K562 (cell line): ENCODE data around the gene SNAPC2. TPM values are rescaled to one million over a fixed set of nuclear protein-coding genes. Genes with fewer than 3 reads are reported as not detected.

ENCODE experiments used
- CBX3 ChIP-seq, 2 experiments: IDR thresholded peaks; 1 replicate in 1 of 2; 2 replicates in 1 of 2; pipeline ENCODE4 v1.6.1; 2012; ENCODE audit warnings: inconsistent platforms in 2 of 2, low read length in 2 of 2, borderline replicate concordance in 1 of 2, control low read depth in 1 of 2
- CTBP1 ChIP-seq: fragments of 450-650 bp; IDR thresholded peaks from 2 replicates; pipeline ENCODE4 v1.6.1; 2016; ENCODE audit warnings: borderline replicate concordance
- DNMT1 ChIP-seq: fragments of 450-650 bp; IDR thresholded peaks from 2 replicates; pipeline ENCODE4 v1.6.1; 2016; ENCODE audit warnings: antibody characterized with exemption, mild to moderate bottlenecking
- ETS2 ChIP-seq: IDR thresholded peaks from 2 replicates; pipeline ENCODE4 v1.6.1; 2016; ENCODE audit warnings: borderline replicate concordance, missing genetic modification characterization, mild to moderate bottlenecking, moderate library complexity, missing compliant biosample characterization; ENCODE audit not compliant: poor library complexity, severe bottlenecking
- FOS ChIP-seq: IDR thresholded peaks from 3 replicates; pipeline ENCODE4 v1.6.1; 2011; ENCODE audit not compliant: insufficient read length; ENCODE audit errors: extremely low read depth
- FOXP1 ChIP-seq: sonication (generic); formaldehyde crosslinking; IDR thresholded peaks from 2 replicates; pipeline ENCODE4 v1.8.0; 2022; ENCODE audit warnings: mild to moderate bottlenecking, missing genetic modification reagents
- HNRNPUL1 ChIP-seq: fragments of 200-400 bp; formaldehyde crosslinking; IDR thresholded peaks from 2 replicates; pipeline ENCODE4 v1.6.1; 2017; ENCODE audit warnings: low read length
- ILF3 ChIP-seq: fragments of 450-650 bp; IDR thresholded peaks from 2 replicates; pipeline ENCODE4 v1.6.1; 2018; ENCODE audit warnings: antibody characterized with exemption, mild to moderate bottlenecking, moderate library complexity, borderline replicate concordance
- JUNB ChIP-seq: fragments of 450-650 bp; formaldehyde crosslinking; conservative IDR thresholded peaks from 2 replicates; pipeline ENCODE4 v1.4.0; 2020; ENCODE audit warnings: mild to moderate bottlenecking
- MECOM ChIP-seq: fragments of 250-450 bp; sonication (Bioruptor Pico); IDR thresholded peaks from 2 replicates; pipeline ENCODE4 v1.8.0; 2022; ENCODE audit warnings: inconsistent platforms
- NFE2 ChIP-seq: IDR thresholded peaks from 2 replicates; pipeline ENCODE4 v1.6.1; 2014; ENCODE audit warnings: antibody characterized with exemption, low read depth
- POLR2AphosphoS5 ChIP-seq: IDR thresholded peaks from 2 replicates; pipeline ENCODE4 v1.6.1; 2011; ENCODE audit warnings: mild to moderate bottlenecking, low read depth, low read length, moderate library complexity; ENCODE audit not compliant: control insufficient read depth, insufficient read depth
- RB1 ChIP-seq: fragments of 450-650 bp; IDR thresholded peaks from 2 replicates; pipeline ENCODE4 v1.6.1; 2017; ENCODE audit warnings: low read depth, mild to moderate bottlenecking
- UBTF ChIP-seq, 2 experiments: IDR thresholded peaks; 2 replicates each; pipeline ENCODE4 v1.6.1; 2012; ENCODE audit warnings: improper control_type of control experiment in 2 of 2, low read depth in 2 of 2, low read length in 2 of 2, borderline replicate concordance in 1 of 2
- ZFP91 ChIP-seq: sonication (generic); formaldehyde crosslinking; IDR thresholded peaks from 2 replicates; pipeline ENCODE4 v1.8.0; 2022; ENCODE audit warnings: mild to moderate bottlenecking, missing genetic modification reagents
- ZNF282 ChIP-seq: sonication (generic); formaldehyde crosslinking; IDR thresholded peaks from 2 replicates; pipeline ENCODE4 v1.8.1; 2023; ENCODE audit warnings: missing genetic modification reagents
- polyA plus RNA-seq, 8 experiments: library from polyadenylated mRNA; depleted of rRNA in 4 of 8; stranded (reverse) in 5 of 8; unstranded in 3 of 8; fragments of >200 nt; fragmentation: Nextera tagmentation in 2 of 8; fragmentation: Illumina TruSeq in 1 of 8; extraction: Ambion mirVana in 2 of 8; extraction: Trizol in 1 of 8; gene quantifications; 2 replicates each; pipeline versions ENCODE4 v1.2.1 to v1.2.3, GENCODE V29; 2011 to 2014; ENCODE audit warnings: inconsistent platforms in 1 of 8, missing spikeins in 1 of 8
- total RNA-seq, 7 experiments: library from RNA; depleted of rRNA in 6 of 7; stranded (reverse); fragments of >200 nt in 6 of 7; fragmentation: Illumina TruSeq in 2 of 7; extraction: Trizol in 2 of 7; gene quantifications; 2 replicates each; pipeline versions ENCODE4 v1.2.1 to v1.2.3, GENCODE V29; 2011 to 2021; ENCODE audit warnings: low replicate concordance in 1 of 7
- TF ChIP-seq, protein P1 (sequence below): IDR thresholded peaks from 3 replicates; pipeline ENCODE4 v1.6.1; 2011; ENCODE audit warnings: borderline replicate concordance, mild to moderate bottlenecking, moderate library complexity; ENCODE audit not compliant: insufficient read length; ENCODE audit errors: extremely low read depth
- TF ChIP-seq, protein P2 (sequence below): fragments of 450-650 bp; formaldehyde crosslinking; IDR thresholded peaks from 2 replicates; pipeline ENCODE4 v1.4.0; 2022; ENCODE audit warnings: mild to moderate bottlenecking, moderate library complexity

SNAPC2 gene
- total and polyA plus RNA-seq, 9 of the 15 experiments (the other 6 are each of a cell fraction or from before 2014, with no cell fraction given), result 0.59 to 45.1 (median 15.3) TPM

GRCh38 chr19:7943444-7944176 is 23.5 kb downstream of the SNAPC2 start, which contains the start of gene TIMM44 (continued):
- TF ChIP-seq, protein P1, sequence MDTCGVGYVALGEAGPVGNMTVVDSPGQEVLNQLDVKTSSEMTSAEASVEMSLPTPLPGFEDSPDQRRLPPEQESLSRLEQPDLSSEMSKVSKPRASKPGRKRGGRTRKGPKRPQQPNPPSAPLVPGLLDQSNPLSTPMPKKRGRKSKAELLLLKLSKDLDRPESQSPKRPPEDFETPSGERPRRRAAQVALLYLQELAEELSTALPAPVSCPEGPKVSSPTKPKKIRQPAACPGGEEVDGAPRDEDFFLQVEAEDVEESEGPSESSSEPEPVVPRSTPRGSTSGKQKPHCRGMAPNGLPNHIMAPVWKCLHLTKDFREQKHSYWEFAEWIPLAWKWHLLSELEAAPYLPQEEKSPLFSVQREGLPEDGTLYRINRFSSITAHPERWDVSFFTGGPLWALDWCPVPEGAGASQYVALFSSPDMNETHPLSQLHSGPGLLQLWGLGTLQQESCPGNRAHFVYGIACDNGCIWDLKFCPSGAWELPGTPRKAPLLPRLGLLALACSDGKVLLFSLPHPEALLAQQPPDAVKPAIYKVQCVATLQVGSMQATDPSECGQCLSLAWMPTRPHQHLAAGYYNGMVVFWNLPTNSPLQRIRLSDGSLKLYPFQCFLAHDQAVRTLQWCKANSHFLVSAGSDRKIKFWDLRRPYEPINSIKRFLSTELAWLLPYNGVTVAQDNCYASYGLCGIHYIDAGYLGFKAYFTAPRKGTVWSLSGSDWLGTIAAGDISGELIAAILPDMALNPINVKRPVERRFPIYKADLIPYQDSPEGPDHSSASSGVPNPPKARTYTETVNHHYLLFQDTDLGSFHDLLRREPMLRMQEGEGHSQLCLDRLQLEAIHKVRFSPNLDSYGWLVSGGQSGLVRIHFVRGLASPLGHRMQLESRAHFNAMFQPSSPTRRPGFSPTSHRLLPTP, result no peak
- TF ChIP-seq ILF3, result peak; percentile 35; the same call in 1 of the 2 replicates
- TF ChIP-seq ZFP91 (CRISPR knock-in tag), result no peak
- peak; percentile 87 for TF ChIP-seq FOS
- peak in 1 of 2 experiments; percentile 88; a peak in 1 of 3 replicates for TF ChIP-seq CBX3 (IDR thresholded peaks at IDR 0.05; ENCODE audit: borderline replicate concordance in 1 of 2, low read length in 2 of 2)
- TF ChIP-seq POLR2AphosphoS5, result peak; percentile 71
- peak; percentile 76 for TF ChIP-seq RB1
- TF ChIP-seq FOXP1, result peak; percentile 86
- no peak for TF ChIP-seq ZNF282 (CRISPR knock-in tag)
- TF ChIP-seq MECOM (CRISPR knock-in tag), result no peak
- no peak for TF ChIP-seq HNRNPUL1
- TF ChIP-seq ETS2 (tag), result no peak
- TF ChIP-seq NFE2, result 0 out of 2 replicates have a peak, but pooled peaks have one; percentile 2
- peak; percentile 88 for TF ChIP-seq CTBP1
- TF ChIP-seq JUNB, result peak; percentile 87
- no peak for TF ChIP-seq DNMT1
- peak; percentile 41 to 51; a peak in 1 of 4 replicates for TF ChIP-seq UBTF (IDR thresholded peaks at IDR 0.05; ENCODE audit: borderline replicate concordance in 1 of 2, low read depth in 2 of 2, low read length in 2 of 2)
- TF ChIP-seq, protein P2, sequence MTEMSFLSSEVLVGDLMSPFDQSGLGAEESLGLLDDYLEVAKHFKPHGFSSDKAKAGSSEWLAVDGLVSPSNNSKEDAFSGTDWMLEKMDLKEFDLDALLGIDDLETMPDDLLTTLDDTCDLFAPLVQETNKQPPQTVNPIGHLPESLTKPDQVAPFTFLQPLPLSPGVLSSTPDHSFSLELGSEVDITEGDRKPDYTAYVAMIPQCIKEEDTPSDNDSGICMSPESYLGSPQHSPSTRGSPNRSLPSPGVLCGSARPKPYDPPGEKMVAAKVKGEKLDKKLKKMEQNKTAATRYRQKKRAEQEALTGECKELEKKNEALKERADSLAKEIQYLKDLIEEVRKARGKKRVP (CRISPR knock-in tag), result peak; percentile 97
